NCI-H69 (cell line): Measurements from ENCODE around the gene SPAM1.
"Not testable (repeated sequence)": the region's sequence is repeated elsewhere in the genome, so short reads cannot be mapped to it uniquely, and the experiment has no call there.

Experiments
- DNase-seq: peaks from one replicate; lab custom pipeline; 2025; lab: John Stamatoyannopoulos, UW

The SPAM1 gene

DNA sequence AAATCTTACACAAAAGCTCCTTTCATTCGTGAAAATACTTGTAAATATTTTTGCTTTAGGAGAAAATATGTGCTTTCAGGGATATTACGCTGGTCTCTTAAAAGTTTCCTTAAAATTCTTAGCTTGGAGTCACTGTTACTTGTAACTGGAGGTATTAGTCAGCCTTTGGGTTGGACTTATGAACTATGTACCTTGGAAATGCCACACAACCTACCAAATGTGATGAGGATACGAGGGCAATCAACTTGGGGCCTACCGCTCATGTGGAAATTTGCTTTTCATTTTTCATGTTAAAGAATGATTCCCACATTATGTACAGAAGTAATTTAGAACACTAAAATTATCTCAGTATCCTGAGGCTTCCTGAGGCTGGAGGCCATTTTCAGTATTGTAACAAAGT, 23.1 kb downstream of the SPAM1 start:
- DNase-seq = no peak

DNA sequence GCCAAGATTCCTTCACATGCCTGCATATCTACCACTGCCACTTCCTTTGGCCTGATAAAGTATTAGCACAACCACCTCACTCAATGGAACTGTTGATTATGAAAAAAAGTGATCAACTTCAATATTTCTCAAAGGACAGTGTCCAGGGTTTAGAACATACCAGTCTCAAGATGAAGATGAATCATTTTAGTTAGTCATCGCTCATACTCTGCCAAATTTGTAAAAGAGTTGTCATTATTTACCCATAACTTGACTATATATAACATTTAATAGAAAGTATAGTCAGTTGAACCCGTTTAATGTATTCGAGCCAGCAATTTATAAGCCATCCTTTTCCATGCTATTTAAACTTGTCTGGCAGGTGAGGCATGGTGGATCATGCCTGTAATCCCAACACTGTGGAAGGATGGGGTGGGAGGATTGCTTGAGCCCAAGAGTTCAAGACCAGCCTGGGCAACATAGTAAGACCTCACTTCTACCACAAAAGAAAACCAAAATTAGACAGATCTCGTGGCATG, 33.2 kb downstream of the SPAM1 start:
- DNase-seq = no peak

DNA sequence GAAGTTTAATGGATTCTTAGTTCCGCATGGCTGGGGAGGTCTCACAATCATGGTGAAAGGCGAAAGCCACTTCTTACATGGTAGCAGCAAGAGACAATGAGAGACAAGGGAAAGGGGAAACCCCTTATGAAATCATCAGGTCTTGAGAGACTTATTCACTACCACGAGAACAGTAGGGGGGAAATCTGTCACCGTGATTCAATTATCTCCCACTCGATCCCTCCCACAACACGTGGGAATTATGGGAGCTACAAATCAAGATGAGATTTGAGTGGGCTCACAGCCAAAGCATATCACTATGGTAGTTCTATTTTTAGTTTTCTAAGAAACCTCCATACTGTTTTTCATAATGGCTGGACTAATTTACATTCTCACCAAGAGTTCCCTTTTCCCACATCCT, 36.7 kb downstream of the SPAM1 start:
- peak; percentile 60 for DNase-seq

DNA sequence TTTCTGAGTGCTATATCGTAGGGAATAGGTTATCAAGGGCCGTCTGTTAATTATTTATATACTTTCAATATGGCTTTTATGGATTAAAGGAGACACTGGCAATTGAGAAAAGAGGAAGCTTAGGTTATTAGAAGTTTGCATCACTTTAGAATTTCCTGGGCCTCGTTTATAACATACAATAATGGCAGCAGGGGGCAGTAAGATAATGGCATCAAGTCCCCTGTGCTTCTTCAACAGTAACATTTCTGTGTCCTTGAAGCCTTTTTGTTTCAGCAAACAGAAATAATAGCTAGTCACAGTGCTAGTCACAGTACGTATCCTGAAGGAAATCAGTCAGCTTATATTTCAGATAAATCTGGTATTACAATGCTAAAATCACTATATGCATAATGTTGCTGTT, 41.9 kb downstream of the SPAM1 start:
- DNase-seq = peak; percentile 56

DNA sequence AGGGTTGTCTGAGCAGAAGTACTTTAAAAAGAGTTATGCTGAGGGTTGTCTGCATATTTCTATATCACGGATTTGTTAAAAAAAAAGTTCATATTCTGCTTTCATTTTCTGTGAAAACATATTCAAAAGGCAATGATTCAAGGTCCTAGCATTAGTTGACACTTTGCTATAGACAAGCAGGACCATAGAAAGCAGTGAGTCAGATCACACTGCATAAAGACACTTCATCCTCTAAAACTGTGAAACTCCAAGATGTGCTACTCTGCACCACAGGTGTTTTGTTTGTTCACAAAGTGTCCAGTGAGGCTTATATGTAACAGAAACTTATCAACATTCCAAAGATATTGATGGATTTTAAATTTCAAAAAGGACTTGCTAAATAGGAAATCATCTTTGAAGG, 47.0 kb downstream of the SPAM1 start:
- no peak for DNase-seq

DNA sequence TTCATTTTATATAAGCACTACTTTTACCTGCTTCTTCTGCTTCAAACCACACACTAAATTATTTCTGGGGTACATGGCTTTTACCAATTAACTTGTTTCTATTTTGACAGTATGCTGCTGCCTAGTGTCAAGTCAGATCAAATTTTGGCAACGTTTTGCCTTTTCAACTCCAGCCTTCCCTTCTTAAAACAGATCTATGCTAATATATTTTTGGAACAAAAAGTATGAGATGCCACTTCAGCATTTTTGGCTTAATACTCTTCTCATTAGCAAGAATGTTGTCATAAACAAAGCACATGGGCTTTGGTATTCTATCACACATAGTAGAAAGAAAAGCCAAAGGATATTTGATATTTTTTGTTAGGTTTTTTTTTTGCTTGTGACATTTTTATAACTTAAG, 47.8 kb downstream of the SPAM1 start:
- no peak for DNase-seq

DNA sequence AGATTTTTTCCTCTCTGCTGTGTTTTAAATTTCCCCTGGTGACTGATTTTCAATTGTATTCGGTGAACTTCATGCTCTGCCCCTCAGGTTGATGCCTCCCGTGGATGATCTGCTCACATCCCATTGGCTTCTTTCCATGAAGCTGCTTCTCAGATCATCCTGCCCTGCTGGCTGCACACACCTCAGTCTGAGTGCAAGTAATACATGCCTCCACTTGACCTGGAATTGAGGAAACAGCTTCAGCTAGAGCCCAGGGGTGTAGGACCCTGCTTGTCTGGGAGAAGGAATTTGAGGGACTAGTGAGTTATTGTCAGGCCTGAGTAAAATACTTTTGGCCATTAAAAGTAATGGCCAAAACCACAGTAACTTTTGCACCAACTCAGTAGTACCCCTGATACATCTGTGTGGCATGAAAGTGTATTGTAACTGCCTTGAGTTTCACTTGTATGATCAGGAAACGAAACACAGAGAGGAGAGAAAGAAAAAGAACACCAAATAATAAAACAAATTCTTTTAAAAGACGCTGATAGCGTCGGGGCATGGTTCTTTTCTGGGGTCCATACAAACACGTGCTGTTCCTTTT, 49.4 kb downstream of the SPAM1 start:
- no peak for DNase-seq

DNA sequence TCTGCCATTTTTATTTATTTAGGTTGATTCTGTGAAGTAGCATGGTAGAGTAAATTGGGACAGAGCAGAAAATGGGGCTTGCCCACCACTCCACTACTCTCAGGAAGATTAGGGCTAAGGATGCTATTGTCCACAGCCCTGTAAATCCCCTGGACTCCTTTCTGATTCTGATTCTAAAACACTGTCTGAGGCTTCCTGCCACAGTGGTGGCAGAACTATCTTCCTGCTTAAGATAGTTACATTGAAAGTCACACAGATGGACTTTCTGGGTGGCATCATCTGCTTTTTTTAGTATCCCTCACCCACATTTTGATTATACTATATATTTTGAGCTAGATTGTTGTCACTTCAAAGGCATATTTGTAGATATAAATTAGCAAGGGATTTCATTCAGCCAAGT, 50.0 kb downstream of the SPAM1 start:
- no peak for DNase-seq

DNA sequence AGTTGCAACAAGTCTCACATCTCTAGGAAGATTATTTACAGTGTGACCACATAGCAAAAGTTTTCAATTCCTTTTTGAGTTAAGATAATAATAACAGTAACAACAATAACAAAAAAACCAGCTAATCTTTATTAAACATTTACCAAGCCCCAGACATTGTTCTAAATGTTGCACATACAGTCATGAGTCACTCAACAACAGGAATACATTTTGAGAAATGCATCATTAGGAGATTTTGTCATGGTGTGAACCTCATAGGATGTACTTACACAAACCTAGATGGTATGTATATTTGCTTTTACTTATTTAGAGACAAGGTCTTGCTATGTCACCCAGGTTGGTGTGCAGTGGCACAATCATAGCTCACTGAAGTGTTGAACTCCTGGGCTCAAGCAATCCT, 52.0 kb downstream of the SPAM1 start:
- no peak for DNase-seq

DNA sequence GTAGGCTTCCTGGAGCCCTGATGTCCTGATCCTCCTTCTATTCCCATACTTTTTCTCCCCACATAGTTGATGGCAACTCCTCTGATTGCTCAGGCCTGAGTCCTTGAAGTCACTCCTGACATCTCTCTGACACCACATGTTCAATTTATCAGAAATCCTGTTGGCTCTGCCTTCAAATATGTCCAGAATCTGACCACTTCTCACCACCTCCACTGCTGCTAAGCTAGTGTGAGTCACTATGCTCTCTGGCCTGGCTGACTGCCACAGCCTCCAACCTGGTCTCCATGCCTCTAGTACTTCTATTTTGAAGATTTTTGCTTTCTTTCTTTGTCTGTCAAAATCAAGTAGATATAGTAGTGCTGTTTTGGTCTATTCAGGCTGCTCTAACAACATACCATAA, 54.8 kb downstream of the SPAM1 start:
- DNase-seq = no peak

DNA sequence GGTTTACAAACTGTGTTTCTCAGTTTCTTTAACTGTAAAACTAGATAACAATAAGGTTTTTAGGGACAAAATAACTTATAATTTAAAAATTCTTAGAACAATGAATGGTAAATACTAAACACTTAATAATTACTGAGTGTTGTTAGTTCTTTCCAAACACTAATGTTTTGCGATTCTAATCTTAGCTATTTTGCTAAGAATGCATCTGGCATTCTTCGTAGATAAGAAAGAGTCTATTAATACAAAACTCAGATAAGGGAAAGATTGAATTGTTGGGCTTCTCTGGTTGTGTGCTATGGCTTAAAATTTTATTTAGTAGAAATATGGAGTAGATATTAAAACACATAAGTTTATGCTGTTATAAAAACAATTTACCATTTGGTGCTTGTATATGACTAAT, 62.4 kb downstream of the SPAM1 start:
- DNase-seq = no peak

DNA sequence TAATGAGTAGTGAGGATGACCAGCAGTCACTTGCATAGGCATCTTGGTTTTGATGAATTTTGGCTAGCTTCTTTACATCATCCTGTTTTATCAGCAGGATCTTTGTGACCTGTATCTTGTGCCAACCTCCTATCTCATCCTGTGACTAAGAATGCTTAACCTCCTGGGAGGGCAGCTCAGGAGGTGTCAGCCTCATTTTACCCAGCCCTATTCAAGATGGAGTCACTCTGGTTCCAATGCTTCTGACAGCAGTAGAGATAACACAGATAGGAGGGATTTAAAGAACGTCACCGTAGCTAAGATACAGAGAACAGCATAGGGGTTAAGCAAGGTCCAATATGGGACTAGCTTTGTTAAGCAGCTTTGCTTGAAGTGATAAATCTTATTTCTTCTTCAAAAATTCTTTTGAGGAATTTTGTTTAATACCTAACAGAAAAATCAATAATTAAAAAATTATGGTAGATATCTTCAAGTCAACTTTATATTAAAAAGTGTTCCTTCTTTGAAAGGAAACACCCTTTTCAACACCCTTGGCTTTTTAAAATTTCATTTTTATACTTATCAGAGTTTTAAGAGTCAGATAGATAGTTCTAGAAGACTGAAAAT, 68.0 kb downstream of the SPAM1 start:
- DNase-seq = no peak

DNA sequence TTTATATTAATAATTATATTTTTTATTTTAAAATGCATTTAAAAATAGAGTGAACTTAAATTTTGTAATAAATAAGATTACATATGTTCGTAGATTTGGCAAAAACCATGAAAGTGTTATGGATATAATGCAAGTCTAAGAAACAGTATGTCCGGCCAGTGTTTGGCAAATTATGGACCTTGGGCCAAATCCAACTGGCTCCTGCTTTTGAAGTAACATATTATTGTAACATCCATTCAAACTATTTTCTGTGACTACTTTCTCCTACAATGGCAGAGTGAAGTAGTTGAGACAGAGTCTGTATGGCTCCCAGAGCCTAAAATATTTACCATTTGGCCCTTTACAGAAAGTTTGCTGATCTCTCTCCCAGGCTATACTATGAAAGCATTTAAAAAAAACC, 69.0 kb downstream of the SPAM1 start:
- DNase-seq = no peak

DNA sequence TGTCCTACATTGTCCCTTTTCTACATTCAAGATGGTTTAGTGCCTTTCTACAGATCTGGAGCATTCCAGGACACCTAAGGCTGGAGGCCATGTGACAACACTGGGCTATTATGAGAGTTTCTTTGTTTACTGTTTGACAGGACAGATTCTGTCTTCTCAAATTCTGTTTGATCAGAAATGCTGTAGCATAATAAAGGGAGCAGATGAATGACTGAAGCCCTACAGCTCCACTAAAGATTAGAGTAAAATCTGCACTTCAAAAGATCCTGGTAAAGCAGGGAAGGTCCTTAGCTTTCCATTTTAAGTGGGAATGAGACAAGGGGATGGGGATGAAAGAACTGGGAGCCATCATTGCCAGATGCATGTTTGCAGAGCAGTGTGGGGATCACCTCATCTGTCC, 69.4 kb downstream of the SPAM1 start:
- DNase-seq = no peak

DNA sequence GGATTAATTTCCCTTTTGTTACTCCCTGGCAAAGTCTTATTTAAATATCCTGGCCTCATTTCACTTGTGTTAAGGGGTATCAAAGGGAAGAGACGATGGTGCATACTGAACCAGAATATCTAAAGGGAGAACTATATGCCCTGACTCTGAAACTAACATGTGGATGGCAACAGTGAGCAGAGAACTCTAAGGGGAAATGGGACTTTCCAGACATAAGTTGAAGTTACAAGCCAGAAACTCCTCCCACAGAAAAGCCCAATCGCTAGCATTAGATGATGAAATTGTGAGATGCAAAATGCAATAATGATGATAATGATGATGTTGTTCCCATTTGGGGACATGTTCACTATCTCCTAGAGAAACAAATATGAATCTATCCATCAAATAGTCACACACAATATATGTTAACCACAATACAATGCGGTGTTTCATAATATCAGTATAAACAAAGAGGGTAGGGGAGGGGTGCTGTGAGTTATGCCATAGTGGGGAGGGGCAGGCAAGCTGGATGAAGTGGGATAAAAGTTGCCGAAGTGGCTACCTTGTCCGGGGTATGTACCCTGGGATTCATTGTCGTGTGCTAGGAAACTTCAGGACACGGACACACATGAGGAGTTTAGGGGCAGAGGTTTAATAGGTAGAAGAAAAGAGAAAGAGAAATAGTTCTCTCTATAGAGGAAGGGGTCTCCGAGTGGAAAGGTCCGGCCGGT, 70.7 kb downstream of the SPAM1 start:
- no peak for DNase-seq

DNA sequence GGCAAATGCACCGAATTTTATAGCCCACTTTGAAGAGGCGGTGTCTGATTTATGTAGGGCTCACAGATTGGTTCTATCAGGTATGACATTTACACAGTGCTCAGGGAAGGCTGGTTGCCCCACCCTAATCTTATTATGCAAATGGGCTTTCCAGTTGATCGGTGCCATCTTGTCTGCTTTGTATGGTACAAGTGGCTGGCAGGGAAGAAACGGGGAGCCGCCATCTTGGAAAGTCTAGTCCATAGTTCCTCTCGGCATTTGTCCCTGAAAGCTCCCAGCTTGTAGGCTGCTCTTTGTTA, 71.2 kb downstream of the SPAM1 start:
- DNase-seq = no peak

DNA sequence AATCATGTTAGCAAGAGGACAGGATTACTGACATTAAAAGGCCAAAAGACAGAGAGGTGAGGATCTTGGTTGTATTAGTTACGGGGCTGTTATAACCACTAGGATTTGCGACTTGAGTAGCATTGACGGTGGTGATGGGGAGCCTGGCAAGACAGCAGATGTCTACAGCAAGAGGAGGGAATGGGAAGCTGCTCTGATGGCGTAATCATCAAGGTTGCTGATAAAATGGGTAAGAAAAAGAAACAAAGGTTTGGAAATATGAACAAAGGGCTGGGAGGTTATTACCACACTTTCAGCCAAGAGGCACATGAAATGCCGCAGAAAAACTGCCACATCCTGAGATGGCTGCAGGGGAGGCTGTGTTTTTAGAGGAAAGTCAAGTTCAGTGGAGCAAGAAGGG, 73.9 kb downstream of the SPAM1 start:
- no peak for DNase-seq

DNA sequence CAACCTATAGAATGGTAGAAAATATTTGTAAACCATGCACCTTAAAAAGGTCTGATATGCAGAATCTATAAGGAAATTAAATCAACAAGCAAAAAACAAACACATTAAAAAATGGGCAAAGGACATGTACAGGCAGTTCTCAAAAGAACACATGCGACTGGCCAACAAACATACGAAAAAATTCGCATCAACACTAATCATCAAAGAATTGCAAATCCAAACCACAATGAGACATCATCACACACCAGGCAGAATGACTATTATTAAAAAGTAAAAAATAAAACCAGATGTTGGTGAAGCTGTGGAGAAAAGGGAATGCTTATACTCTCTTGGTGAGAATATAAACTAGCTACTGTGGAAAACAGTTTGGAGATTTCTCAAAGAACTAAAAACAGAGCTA, 74.7 kb downstream of the SPAM1 start:
- no peak for DNase-seq

DNA sequence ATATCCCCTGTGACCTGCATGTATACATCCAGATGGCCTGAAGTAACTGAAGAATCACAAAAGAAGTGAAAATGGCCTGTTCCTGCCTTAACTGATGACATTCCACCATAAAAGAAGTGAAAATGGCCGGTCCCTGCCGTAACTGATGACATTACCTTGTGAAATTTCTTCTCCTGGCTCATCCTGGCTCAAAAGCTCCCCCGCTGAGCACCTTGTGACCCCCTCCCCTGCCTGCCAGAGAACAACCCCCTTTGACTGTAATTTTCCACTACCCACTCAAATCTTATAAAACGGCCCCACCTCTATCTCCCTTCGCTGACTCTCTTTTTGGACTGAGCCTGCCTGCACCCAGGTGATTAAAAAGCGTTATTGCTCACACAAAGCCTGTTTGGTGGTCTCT, 83.3 kb downstream of the SPAM1 start:
- not testable (repeated sequence) for DNase-seq

DNA sequence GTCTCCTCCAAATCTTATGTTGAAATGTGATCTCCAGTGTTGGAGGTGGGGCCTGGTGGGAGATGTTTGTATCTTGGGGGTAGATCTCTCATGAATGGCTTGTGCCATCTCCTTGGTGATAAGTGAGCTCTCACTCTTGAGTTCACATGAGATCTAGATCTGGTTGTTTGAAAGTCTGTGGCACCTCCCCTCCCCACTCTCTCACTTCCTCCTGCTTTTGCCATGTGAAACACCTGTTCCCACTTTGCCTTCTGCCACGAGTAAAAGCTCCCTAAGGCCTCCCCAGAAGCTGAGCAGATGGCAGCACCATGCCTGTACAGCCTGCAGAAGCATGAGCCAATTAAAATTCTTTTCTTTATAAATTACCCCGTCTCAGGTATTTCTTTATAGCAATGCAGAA, 84.3 kb downstream of the SPAM1 start:
- DNase-seq = peak; percentile 61
